Natural killer cell (primary cell): ENCODE results near the gene BDP1. TPM values are rescaled to one million over a fixed set of nuclear protein-coding genes. Genes with fewer than 3 reads are reported as not detected.
"Not testable (repeated sequence)": the region's sequence is repeated elsewhere in the genome, so short reads cannot be mapped to it uniquely, and the experiment has no call there.

Experiments
- ATAC-seq, 3 donors: fragments of 150-1000 bp in 2 of 3; fragments of 200-7000 bp in 1 of 3; cut with Tn5 transposase; 1 replicate in 1 of 3; 2 replicates in 2 of 3; pipeline ENCODE4 v1.10.0; 2021; ENCODE audit warnings: mild to moderate bottlenecking in 2 of 3, moderate library complexity in 2 of 3
- DNase-seq, 2 donors: peaks; one replicate each; pipeline versions ENCODE4 v3.0.0 to v3.0.0-alpha.2; 2013 to 2021; ENCODE audit warnings: mixed read lengths in 1 of 2
- H3K27ac ChIP-seq: one replicate; pipeline ENCODE4 v1.5.1; 2013; ENCODE audit warnings: mild to moderate bottlenecking, low read length
- H3K27me3 ChIP-seq: one replicate; pipeline ENCODE4 v1.6.1; 2013; ENCODE audit warnings: low read length; ENCODE audit not compliant: control insufficient read depth, insufficient read depth
- H3K36me3 ChIP-seq: one replicate; pipeline ENCODE4 v1.6.1; 2013; ENCODE audit warnings: low read length; ENCODE audit not compliant: control insufficient read depth, insufficient read depth
- H3K4me1 ChIP-seq: one replicate; pipeline ENCODE4 v1.6.1; 2013; ENCODE audit warnings: low read length; ENCODE audit not compliant: control insufficient read depth, insufficient read depth
- H3K4me3 ChIP-seq: one replicate; pipeline ENCODE4 v1.5.1; 2013; ENCODE audit warnings: low read length
- H3K9me3 ChIP-seq: one replicate; pipeline ENCODE4 v1.6.1; 2013; ENCODE audit warnings: low read length; ENCODE audit not compliant: control insufficient read depth, insufficient read depth
- H3K27ac Mint-ChIP-seq, 2 donors: one replicate each; pipeline ENCODE4 v1.8.0; 2022; ENCODE audit warnings: mild to moderate bottlenecking in 2 of 2, mixed read lengths in 2 of 2, moderate library complexity in 1 of 2
- H3K27me3 Mint-ChIP-seq, 2 donors: one replicate each; pipeline ENCODE4 v1.8.0; 2022; ENCODE audit warnings: low read depth in 2 of 2, mixed read lengths in 2 of 2
- H3K36me3 Mint-ChIP-seq: one replicate; pipeline ENCODE4 v1.8.0; 2022; ENCODE audit warnings: mixed read lengths
- H3K4me1 Mint-ChIP-seq, 2 donors: one replicate each; pipeline ENCODE4 v1.8.0; 2022; ENCODE audit warnings: mixed read lengths in 2 of 2
- H3K4me3 Mint-ChIP-seq: one replicate; pipeline ENCODE4 v1.8.0; 2022; ENCODE audit warnings: mild to moderate bottlenecking, moderate library complexity, mixed read lengths
- H3K9me3 Mint-ChIP-seq, 2 donors: one replicate each; pipeline ENCODE4 v1.8.0; 2022; ENCODE audit warnings: mixed read lengths in 2 of 2
- CTCF ChIP-seq: fragments of 200-600 bp; IDR thresholded peaks from one replicate; pipeline ENCODE4 v1.8.0; 2022; ENCODE audit warnings: antibody characterized with exemption
- WGBS: methylation state at CpG from one replicate; pipeline ENCODE4 v1.1.7; 2013; ENCODE audit warnings: missing lambda C conversion rate; ENCODE audit not compliant: insufficient coverage; 5-methylcytosine and 5-hydroxymethylcytosine counted together
- intact Hi-C: fragments of 100-400 bp; cut with micrococcal nuclease; formaldehyde crosslinking; loops from one replicate; pipeline ENCODE4 v1.14.2; 2022
- total RNA-seq, 4 donors: library from RNA; stranded (reverse); fragments of 120-200 nt in 1 of 4; gene quantifications; one replicate each; pipeline versions ENCODE4 v1.2.3 to v1.2.4, GENCODE V29; 2013 to 2022

Gene BDP1
- total RNA-seq, 3 donors from 2014 or later (not counting 1 experiment from before 2014, with no cell fraction given): 45.1 to 46.2 (median 45.8) TPM

GRCh38 chr5:71576241-71576640 is 120.8 kb downstream of the BDP1 start:
- H3K9me3 Mint-ChIP-seq: no peaks in the 10 kb centered on the region
- Histone ChIP-seq H3K36me3 (no peaks in the 10 kb centered on the region), H3K4me1 (no peaks in the 10 kb centered on the region), H3K27ac (no peak overlapping the region), H3K9me3 (no peaks in the 10 kb centered on the region), H3K4me3 (no peak overlapping the region), H3K27me3 (no peaks in the 10 kb centered on the region)
- no peak for DNase-seq
- no peak for TF ChIP-seq CTCF
- intact Hi-C loops: no loop called here
- no peaks in the 10 kb centered on the region for H3K4me1 Mint-ChIP-seq
- H3K4me3 Mint-ChIP-seq: no peak overlapping the region
- H3K36me3 Mint-ChIP-seq: peaks cover 6% of the 10 kb centered on the region
- no peak for ATAC-seq
- H3K27me3 Mint-ChIP-seq: no peaks in the 10 kb centered on the region
- no peak overlapping the region for H3K27ac Mint-ChIP-seq
- 95% methylated on average over 3 of the region's 3 CpGs for WGBS

- intact Hi-C loops, H3K9me3 Mint-ChIP-seq, H3K4me3 Mint-ChIP-seq, H3K27me3 Mint-ChIP-seq, ATAC-seq, DNase-seq, H3K4me1 Mint-ChIP-seq, H3K4me1 ChIP-seq, H3K4me3 ChIP-seq, H3K27me3 ChIP-seq, H3K36me3 Mint-ChIP-seq, H3K27ac Mint-ChIP-seq, H3K36me3 ChIP-seq, H3K27ac ChIP-seq, H3K9me3 ChIP-seq: not testable (repeated sequence)
- WGBS: 86% methylated on average over 4 of the region's 6 CpGs
Observed at GRCh38 chr5:71577839-71578238, 122.4 kb downstream of the BDP1 start.

GRCh38 chr5:71582945-71583584 is 127.6 kb downstream of the BDP1 start:
- Mint-ChIP-seq H3K27ac (no peak overlapping the region), H3K9me3 (no peaks in the 10 kb centered on the region), H3K27me3 (no peaks in the 10 kb centered on the region), H3K4me3 (no peak overlapping the region), H3K36me3 (no peaks in the 10 kb centered on the region), H3K4me1 (peaks cover 12 to 17% of the 10 kb centered on the region in 2 donors)
- Histone ChIP-seq H3K27ac (no peak overlapping the region), H3K4me1 (peaks cover 15% of the 10 kb centered on the region), H3K27me3 (no peaks in the 10 kb centered on the region), H3K36me3 (no peaks in the 10 kb centered on the region), H3K4me3 (no peak overlapping the region), H3K9me3 (no peaks in the 10 kb centered on the region)
- no peak for TF ChIP-seq CTCF
- 90% methylated on average over 4 of the region's 4 CpGs for WGBS
- DNase-seq (no peak), ATAC-seq (no peak)
- intact Hi-C loops: no loop called here

GRCh38 chr5:71586052-71586940 is 130.8 kb downstream of the BDP1 start:
- Mint-ChIP-seq H3K4me3 (peak overlapping the region; percentile 94), H3K27ac (peak overlapping the region; percentile 94 to 97), H3K9me3 (no peaks in the 10 kb centered on the region), H3K4me1 (peaks cover 33 to 46% of the 10 kb centered on the region in 2 donors), H3K27me3 (no peaks in the 10 kb centered on the region), H3K36me3 (no peaks in the 10 kb centered on the region)
- H3K9me3 ChIP-seq: no peaks in the 10 kb centered on the region
- H3K36me3 ChIP-seq: no peaks in the 10 kb centered on the region
- H3K27me3 ChIP-seq: no peaks in the 10 kb centered on the region
- ATAC-seq (no peak), DNase-seq (peak in 1 of 2 donors; percentile 59)
- H3K4me1 ChIP-seq: peaks cover 17% of the 10 kb centered on the region
- intact Hi-C loops: loop anchor here (5.0 kb wide), 1 partner anchor 721 kb away; no protein-coding TSS in a partner anchor
- peak overlapping the region; percentile 71 for H3K4me3 ChIP-seq
- WGBS: 83% methylated on average over 21 of the region's 22 CpGs
- H3K27ac ChIP-seq: peak overlapping the region; percentile 90
- TF ChIP-seq CTCF: no peak
